Panc1 (cell line): Measurements from ENCODE around the gene NCKAP5.

Experiments used
- POLR2AphosphoS5 ChIP-seq: IDR thresholded peaks from 2 replicates; pipeline ENCODE4 v1.6.1; 2012; ENCODE audit warnings: mild to moderate bottlenecking, low read depth, low read length, moderate library complexity
- REST ChIP-seq, 2 experiments: IDR thresholded peaks; 2 replicates each; pipeline ENCODE4 v1.6.1; 2011 to 2012; ENCODE audit warnings: low read depth in 2 of 2, control low read depth in 1 of 2, low read length in 1 of 2, mild to moderate bottlenecking in 1 of 2, moderate library complexity in 1 of 2; ENCODE audit not compliant: insufficient read depth in 1 of 2
- TF ChIP-seq, protein P1 (sequence below): fragments of 450-650 bp; IDR thresholded peaks from 2 replicates; pipeline ENCODE4 v1.5.1; 2017; ENCODE audit warnings: mild to moderate bottlenecking

GRCh38 chr2:133503323-133503722 is 64.9 kb downstream of the NCKAP5 start:
- TF ChIP-seq, protein P1, sequence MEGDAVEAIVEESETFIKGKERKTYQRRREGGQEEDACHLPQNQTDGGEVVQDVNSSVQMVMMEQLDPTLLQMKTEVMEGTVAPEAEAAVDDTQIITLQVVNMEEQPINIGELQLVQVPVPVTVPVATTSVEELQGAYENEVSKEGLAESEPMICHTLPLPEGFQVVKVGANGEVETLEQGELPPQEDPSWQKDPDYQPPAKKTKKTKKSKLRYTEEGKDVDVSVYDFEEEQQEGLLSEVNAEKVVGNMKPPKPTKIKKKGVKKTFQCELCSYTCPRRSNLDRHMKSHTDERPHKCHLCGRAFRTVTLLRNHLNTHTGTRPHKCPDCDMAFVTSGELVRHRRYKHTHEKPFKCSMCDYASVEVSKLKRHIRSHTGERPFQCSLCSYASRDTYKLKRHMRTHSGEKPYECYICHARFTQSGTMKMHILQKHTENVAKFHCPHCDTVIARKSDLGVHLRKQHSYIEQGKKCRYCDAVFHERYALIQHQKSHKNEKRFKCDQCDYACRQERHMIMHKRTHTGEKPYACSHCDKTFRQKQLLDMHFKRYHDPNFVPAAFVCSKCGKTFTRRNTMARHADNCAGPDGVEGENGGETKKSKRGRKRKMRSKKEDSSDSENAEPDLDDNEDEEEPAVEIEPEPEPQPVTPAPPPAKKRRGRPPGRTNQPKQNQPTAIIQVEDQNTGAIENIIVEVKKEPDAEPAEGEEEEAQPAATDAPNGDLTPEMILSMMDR, result no peak
- TF ChIP-seq POLR2AphosphoS5 (no peak), REST (IDR thresholded peaks at IDR 0.05; ENCODE audit: insufficient read depth in 1 of 2, low read depth in 2 of 2, low read length in 1 of 2) (no peak)
